ENCODE data around the gene ORC6. TPM values are rescaled to one million over a fixed set of nuclear protein-coding genes. Genes with fewer than 3 reads are reported as not detected.
"Not testable (repeated sequence)": the region's sequence is repeated elsewhere in the genome, so short reads cannot be mapped to it uniquely, and the experiment has no call there.

The ORC6 gene
- polyA plus RNA-seq (ENCODE audit: insufficient read length in 4 of 4) = 10 to 100 TPM; 16.4 to 23.6 (median 21.0) TPM

- peak; percentile 92 to 99 (median 94) for DNase-seq (ENCODE audit: low read depth in 4 of 4, low spot score in 3 of 4)
Observed at GRCh38 chr16:46689365-46690280, at the start of gene ORC6. TSS of gene ORC6 (plus strand) at chr16:46689659. CDS start at chr16:46689706, 47 bp downstream.

- DNase-seq (ENCODE audit: low read depth in 4 of 4, low spot score in 3 of 4) = no peak
Observed at GRCh38 chr16:46648656-46649055, 40.8 kb upstream of the ORC6 start.

GRCh38 chr16:46649588-46650253, 39.7 kb upstream of the ORC6 start:
- DNase-seq (ENCODE audit: low read depth in 4 of 4, low spot score in 3 of 4) = no peak

GRCh38 chr16:46650254-46650623, 39.2 kb upstream of the ORC6 start:
- DNase-seq (ENCODE audit: low read depth in 4 of 4, low spot score in 3 of 4) = no peak

GRCh38 chr16:46651305-46651704, 38.2 kb upstream of the ORC6 start:
- no peak for DNase-seq (ENCODE audit: low read depth in 4 of 4, low spot score in 3 of 4)

GRCh38 chr16:46658925-46659324, 30.5 kb upstream of the ORC6 start:
- DNase-seq (ENCODE audit: low read depth in 4 of 4, low spot score in 3 of 4) = no peak

- DNase-seq (ENCODE audit: low read depth in 4 of 4, low spot score in 3 of 4) = no peak
Observed at GRCh38 chr16:46662123-46662522, 27.3 kb upstream of the ORC6 start.

- no peak for DNase-seq (ENCODE audit: low read depth in 4 of 4, low spot score in 3 of 4)
Observed at GRCh38 chr16:46673320-46674013, 16.0 kb upstream of the ORC6 start.

- DNase-seq (ENCODE audit: low read depth in 4 of 4, low spot score in 3 of 4) = not testable (repeated sequence)
Observed at GRCh38 chr16:46677943-46678342, 11.5 kb upstream of the ORC6 start.

GRCh38 chr16:46681867-46682266, 7.6 kb upstream of the ORC6 start:
- DNase-seq (ENCODE audit: low read depth in 4 of 4, low spot score in 3 of 4) = not testable (repeated sequence)

GRCh38 chr16:46686815-46687473, 2.5 kb upstream of the ORC6 start:
- no peak for DNase-seq (ENCODE audit: low read depth in 4 of 4, low spot score in 3 of 4)

- DNase-seq (ENCODE audit: low read depth in 4 of 4, low spot score in 3 of 4) = no peak
Observed at GRCh38 chr16:46687486-46687885, 2.0 kb upstream of the ORC6 start.

GRCh38 chr16:46688101-46688653, 1.3 kb upstream of the ORC6 start:
- peak in 3 of 4 donors; percentile 6 to 41 (median 31) for DNase-seq (ENCODE audit: low read depth in 4 of 4, low spot score in 3 of 4)

GRCh38 chr16:46688654-46689364, 650 bp upstream of the ORC6 start, which contains the start of gene VPS35:
TSS of gene VPS35 (minus strand) at chr16:46689178. CDS start at chr16:46689133, 45 bp downstream.
- peak in 3 of 4 donors; percentile 96 to 97 (median 97) for DNase-seq (ENCODE audit: low read depth in 4 of 4, low spot score in 3 of 4)

- no peak for DNase-seq (ENCODE audit: low read depth in 4 of 4, low spot score in 3 of 4)
Observed at GRCh38 chr16:46690281-46691178, 1.1 kb downstream of the ORC6 start.

- DNase-seq (ENCODE audit: low read depth in 4 of 4, low spot score in 3 of 4) = no peak
Observed at GRCh38 chr16:46691726-46692125, 2.3 kb downstream of the ORC6 start.

GRCh38 chr16:46693598-46693997, 4.1 kb downstream of the ORC6 start:
- no peak for DNase-seq (ENCODE audit: low read depth in 4 of 4, low spot score in 3 of 4)

- DNase-seq (ENCODE audit: low read depth in 4 of 4, low spot score in 3 of 4) = no peak
Observed at GRCh38 chr16:46695937-46696336, 6.5 kb downstream of the ORC6 start.
